Measurements from ENCODE around the gene TNFRSF21. TPM values are rescaled to one million over a fixed set of nuclear protein-coding genes. Genes with fewer than 3 reads are reported as not detected.
"Not testable (repeated sequence)": the region's sequence is repeated elsewhere in the genome, so short reads cannot be mapped to it uniquely, and the experiment has no call there.

Gene TNFRSF21
- total RNA-seq, 1 donor from 2014 or later, result 49.6 TPM

GRCh38 chr6:47290124-47290834 lies 19.4 kb downstream of the TNFRSF21 start:
- no peak for DNase-seq (ENCODE audit: low read depth in 2 of 2)

DNA sequence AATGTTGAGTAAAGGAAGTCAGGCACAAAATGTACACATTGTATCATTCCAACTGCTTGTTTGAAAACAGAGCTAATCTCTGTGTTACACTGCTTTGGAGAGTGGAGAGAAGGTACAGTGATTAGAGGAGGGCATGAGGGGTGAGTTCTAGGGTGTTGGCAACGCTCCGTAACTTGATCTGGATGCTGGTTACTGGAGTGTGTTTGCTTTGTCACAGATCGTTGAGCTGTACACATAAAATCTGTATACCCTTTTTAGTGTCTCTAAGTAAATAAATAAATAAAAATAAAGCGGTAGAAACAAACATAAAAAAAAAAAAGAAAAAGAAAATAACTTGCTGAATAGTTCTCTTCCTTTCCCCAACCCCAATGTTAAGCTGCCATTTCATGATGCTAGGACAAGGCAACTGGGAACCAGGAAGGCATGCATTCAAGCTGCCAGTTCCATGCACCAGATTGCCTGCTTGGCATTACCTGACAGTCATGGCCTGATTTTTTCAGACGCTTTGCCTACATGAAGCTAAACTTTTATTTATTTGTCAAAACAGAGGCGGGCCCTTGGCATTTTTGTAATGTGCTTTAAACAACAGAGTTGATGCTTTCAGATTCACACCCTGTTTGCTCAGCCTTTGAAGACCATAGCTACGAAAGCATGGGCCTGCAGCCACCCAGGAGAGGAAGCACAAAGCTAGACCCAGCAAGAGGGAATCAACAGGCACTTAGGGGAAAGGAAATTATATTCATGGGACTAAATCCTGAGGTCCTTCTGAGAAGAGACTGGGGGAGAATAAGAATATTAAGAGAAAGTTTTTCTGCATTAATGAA lies 21.2 kb downstream of the TNFRSF21 start:
- DNase-seq (ENCODE audit: low read depth in 2 of 2), result no peak

DNA sequence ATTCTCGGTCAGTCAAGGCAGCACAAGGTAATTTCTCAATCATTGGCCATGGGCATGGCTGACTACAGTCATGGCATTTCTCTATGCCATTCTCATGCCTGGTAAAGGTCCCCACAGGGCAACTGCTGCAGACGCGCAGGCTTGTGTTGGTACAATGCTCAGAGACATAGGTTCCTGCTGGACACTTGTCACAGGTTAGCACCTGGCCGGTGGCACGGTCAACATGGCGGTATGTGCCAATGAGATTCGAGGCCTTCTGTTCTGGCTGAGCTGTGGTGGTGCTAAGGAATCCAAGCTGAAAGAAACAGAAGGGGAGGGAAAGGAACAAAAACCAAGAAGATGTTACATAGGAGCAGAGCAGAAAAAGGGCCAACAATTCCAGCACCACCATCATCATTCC lies 23.4 kb downstream of the TNFRSF21 start:
- no peak for DNase-seq (ENCODE audit: low read depth in 2 of 2)

DNA sequence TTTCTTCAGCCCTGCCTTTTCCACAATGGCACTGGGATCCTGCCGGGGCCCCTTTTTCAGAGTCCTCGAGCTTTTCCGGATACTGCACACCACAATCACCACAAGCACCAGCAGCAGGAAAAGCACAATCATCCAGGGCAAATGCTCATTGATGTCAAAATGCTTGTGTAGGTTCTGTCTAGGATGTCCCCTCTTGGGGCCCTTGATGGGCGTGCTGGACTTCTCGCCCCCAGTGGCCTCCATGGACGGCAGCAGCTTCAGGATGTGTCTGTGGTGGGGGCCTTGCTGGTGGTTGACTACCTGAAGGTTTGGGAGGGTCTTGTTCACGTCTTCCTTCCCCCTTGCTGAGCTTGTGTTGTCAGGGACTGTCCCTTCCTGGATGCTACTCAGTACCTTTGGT lies 25.7 kb downstream of the TNFRSF21 start:
- no peak for DNase-seq (ENCODE audit: low read depth in 2 of 2)

- no peak for DNase-seq (ENCODE audit: low read depth in 2 of 2)
These were observed 31.2 kb downstream of the TNFRSF21 start for GRCh38 chr6:47278545-47278944.

DNA sequence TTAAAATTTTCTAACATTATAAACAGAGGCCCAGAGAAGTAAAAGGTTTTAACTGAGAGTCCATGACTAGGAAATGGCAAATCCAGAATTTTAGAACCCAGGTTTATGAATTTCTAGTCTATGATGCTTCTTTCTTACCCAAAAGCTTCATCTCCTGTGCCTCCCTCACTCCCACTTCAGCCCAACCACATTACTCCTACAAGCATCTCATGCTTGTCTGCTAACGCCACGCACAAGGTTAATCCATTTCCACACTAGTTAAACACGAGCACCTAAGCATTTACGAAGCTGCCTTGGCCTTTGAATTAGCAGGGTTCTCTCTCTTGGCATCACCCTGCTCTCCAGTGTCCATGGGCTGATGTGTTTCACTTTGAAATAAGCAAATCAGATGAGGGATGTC lies 32.0 kb downstream of the TNFRSF21 start:
- no peak for DNase-seq (ENCODE audit: low read depth in 2 of 2)

- DNase-seq (ENCODE audit: low read depth in 2 of 2), result no peak
These were observed 33.3 kb downstream of the TNFRSF21 start for GRCh38 chr6:47276377-47276776.

DNA sequence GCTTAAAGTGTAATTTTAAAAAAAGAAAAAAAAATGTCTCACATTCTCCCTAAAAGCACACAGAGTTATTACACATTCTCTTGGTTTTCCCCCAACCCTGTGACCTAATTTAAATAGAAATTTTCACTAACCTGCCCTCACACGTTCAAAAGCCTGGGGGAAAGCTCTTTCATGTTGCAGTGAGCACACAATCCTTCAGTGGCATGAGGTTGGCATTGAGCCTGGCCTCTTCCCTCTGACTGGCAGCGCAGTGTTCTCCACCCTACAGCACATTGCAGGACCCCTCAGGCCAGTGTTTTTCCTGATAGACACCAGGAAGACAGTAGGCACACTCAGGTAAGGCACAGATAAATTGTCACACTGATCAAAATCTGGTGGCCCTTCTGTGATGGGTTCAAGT lies 34.1 kb downstream of the TNFRSF21 start:
- DNase-seq (ENCODE audit: low read depth in 2 of 2), result no peak

GRCh38 chr6:47275132-47275531 lies 34.6 kb downstream of the TNFRSF21 start:
- DNase-seq (ENCODE audit: low read depth in 2 of 2), result not testable (repeated sequence)

DNA sequence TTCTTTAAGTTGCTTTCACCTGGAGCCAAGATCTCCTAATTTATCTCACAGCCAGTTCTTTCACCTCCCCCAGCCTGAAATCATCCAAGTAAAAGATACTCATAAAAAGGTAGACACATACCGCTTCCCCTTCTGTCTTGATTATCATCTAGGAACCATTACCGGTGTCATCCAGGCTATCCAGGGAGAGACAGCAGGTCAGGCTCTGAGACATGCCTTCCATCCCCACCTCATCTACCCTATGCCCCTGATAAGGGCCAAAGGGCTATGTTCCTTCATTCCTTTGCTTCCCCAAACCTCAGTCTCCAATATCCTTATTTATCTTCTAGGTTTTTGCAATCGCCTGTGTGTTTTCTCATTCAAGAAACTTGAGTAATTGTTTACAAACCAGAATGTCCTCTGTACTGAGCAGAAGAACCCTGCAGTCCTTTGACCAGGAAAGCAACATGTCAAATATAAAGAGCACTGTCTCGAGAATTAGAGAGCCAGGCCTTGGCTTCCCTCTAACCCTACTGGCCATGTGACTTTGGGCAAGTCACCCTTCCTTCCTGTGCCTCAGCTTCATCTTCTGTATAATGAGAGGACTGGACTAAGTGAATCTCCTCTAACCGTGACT lies 41.0 kb downstream of the TNFRSF21 start:
- DNase-seq (ENCODE audit: low read depth in 2 of 2), result peak in 1 of 2 donors; percentile 12

DNA sequence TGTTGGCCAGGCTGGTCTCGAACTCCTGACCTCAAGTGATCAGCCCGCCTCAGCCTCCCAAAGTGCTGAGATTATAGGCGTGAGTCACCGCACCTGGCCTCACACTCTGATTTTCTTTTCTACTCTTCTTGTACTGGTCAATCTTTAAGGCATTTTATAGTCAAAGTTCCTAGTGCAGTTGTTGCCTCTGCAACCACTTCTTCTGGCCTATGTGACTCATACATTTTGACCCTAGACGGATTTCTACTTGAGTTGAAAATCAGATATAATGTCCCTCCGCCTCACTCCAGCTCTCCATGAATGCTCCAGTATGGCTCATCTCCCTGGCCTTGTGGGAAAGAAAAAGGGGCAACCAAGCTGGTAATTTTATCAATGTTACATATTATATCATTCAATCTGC lies 42.4 kb downstream of the TNFRSF21 start:
- no peak for DNase-seq (ENCODE audit: low read depth in 2 of 2)

DNA sequence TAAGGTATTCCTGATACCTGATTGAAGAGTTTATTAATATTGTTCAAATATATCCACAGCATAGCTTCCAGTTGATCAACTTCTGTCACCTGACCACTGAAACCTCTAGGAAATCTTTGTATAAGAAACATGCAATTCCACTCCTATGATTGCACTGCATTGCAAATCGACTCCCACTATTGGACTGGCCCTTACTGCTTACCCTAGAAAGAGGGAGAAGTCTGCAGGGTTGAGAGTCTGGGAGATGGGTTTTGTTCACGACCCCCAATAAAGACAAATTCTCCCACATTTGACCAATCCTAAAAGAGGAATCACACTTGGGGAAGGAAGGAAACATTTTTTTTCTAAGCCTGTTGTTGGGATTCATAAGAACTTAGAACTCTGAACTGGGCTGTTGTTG lies 43.7 kb downstream of the TNFRSF21 start:
- no peak for DNase-seq (ENCODE audit: low read depth in 2 of 2)

DNA sequence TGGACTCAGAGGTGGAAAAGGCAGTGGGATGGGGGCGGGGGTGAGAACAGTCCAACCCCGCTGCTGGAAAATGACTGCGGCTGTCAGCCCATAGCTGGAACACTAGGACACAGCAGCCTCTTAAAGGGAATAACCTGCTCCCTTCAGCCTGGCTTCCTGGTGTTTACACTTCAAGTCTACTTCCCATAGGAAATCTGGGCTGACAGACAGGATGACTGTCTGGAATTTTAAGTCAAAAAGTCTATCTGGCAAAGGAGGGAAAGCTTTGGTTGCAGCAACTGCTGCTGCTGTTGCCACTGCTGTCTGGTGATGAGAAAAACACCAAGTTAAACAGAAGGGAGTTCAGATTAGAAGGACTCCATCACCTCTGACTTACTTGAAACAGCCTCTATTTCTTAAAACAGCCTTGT lies 44.9 kb downstream of the TNFRSF21 start:
- peak; percentile 82 to 87 for DNase-seq (ENCODE audit: low read depth in 2 of 2)

DNA sequence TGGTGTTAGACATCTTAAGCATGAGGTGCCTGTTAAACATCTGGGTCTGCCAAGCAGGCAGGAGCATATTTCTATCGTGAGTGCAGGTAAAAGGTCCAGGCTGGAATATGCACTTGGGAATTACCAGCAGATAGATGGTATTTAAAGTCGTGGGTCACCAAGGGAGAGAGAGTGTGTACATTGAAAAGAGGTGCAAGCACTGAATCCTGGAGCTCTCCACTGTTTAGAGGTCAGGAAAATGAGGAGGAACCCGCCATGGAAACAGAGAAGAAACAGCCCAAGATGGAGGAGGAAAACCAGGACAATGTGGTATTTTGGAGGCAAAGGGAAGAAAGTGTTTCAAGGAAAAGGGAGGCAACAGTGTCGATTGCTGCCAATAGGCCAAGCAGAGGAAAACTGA lies 46.4 kb downstream of the TNFRSF21 start:
- DNase-seq (ENCODE audit: low read depth in 2 of 2), result no peak

DNA sequence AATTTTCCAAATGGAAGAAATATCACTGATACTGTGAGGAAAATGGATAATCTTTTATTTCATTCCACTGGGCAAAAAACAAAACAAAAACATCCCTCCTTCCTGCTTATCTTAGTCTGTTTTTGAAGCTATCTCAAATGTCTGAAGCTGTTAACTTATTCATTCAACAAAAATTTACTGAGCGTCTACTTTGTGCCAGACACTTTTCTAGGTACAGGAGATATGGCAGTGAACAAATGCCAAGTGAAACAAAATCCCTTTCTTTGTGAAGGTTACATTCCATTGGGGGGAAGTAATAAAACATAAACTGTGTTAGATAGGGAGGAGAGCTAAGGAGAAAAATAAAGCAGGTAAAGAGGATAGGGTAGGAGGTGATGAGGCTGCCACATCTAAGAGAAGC lies 47.5 kb downstream of the TNFRSF21 start:
- DNase-seq (ENCODE audit: low read depth in 2 of 2), result peak in 1 of 2 donors; percentile 40

GRCh38 chr6:47261191-47261590 lies 48.5 kb downstream of the TNFRSF21 start:
- DNase-seq (ENCODE audit: low read depth in 2 of 2), result no peak

DNA sequence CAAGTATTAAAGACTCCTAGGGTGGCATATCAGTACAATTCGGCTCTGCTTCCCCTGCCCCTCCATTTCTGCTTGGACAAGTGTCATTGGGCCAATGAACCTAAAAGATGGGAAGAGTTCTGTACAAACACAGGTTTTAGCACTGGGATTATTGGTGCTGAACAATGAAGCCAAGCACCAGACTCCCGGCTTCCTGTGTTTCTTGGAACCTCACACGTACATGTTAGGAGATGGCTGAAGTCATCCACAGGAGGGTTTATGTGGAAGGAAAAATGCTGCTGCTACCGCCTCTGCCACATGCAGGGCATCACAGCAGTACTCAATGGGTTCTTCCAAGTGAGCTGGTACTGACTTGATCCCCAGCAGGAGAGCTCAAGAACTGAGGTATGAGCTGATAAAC lies 49.7 kb downstream of the TNFRSF21 start:
- peak in 1 of 2 donors; percentile 43 for DNase-seq (ENCODE audit: low read depth in 2 of 2)

DNA sequence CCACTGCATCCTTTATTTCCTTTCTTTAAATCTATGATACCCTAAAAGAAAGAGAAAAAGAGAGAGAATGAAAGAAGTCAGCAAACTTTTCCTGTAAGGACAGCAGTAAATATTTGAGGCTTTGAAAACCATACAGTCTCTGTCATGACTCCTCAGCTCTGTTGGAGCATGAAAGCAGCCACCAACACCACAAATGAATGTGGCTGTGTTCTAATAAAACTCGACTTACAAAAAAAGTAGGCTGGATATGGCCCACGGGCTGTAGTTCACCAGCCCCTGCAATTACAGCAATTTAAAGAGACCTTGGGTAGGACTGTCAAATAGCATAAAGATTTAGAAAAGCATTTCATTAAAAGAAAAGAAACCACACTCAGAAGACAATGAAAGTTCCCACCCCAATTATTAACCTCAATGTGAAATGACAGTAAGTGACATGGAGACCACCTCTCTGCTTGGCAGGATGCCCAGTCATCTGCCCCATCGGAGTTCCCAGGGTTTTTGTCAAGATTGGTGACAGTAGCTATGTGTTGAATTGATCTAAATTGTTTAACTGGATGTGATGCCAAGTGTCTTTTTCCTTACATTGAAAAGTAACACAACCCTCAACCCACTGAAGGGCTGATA lies 50.9 kb downstream of the TNFRSF21 start:
- no peak for DNase-seq (ENCODE audit: low read depth in 2 of 2)

GRCh38 chr6:47256981-47257730 lies 52.5 kb downstream of the TNFRSF21 start:
- DNase-seq (ENCODE audit: low read depth in 2 of 2), result no peak

DNA sequence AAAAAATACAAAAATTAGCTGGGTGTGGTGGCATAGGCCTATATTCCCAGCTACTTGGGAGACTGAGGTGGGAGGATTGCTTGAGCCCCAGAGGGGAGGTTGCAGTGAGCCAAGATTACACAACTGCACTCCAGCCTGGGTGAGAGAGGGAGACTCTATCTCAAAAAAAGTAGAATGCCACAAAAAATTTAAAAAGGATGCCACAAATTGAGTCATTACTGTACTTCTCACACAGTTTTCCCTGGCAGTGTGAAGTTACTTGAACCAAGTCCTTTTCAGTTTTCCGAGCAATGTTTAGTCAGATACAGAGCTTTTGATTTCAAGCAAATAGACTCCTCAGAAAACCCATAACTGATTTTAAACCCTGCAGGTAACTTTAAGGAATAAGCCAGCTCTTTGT lies 53.3 kb downstream of the TNFRSF21 start:
- DNase-seq (ENCODE audit: low read depth in 2 of 2), result no peak

DNA sequence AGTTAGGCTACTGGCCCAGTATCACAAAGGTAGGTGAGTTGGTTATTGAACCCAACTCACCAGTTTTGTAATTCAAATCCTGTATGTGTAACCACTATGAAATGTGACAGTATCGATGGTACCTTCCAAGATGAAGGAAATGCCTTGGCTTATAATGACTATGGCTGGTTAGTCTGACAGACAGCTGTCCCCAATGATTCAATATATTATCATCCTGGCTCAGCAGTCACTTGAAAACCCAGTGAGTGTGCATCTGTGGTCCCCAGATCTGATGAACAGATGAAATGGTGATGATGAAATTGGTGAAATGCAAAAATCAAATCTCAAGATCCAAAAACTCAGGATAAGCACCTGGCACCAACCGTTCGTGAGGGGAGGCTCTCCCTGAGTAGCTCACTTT lies 54.8 kb downstream of the TNFRSF21 start:
- DNase-seq (ENCODE audit: low read depth in 2 of 2), result no peak

All from lung microvascular endothelial cell (primary cell).